ENCODE data around the gene BCAS4.

DNA sequence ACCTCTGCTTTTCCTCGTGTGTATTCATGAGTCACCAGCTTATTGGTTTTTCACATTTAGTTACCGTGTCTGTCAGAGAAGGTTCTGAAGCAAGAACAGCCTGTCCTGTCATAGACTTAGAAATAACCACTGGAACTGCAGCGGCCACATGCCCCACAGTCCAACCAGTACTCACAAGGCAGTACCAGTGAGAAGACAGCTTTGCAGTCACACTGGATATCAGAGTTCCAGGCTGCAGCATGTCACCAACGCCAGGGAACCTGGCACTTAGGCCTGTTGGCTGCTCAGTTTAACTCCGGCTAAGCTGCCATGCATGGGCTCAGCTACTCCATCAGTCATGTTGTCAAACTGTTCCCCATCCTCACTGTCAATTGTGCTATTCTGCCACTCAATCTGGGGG is 96.3 kb downstream of the BCAS4 start:
- TF ChIP-seq, protein P1, sequence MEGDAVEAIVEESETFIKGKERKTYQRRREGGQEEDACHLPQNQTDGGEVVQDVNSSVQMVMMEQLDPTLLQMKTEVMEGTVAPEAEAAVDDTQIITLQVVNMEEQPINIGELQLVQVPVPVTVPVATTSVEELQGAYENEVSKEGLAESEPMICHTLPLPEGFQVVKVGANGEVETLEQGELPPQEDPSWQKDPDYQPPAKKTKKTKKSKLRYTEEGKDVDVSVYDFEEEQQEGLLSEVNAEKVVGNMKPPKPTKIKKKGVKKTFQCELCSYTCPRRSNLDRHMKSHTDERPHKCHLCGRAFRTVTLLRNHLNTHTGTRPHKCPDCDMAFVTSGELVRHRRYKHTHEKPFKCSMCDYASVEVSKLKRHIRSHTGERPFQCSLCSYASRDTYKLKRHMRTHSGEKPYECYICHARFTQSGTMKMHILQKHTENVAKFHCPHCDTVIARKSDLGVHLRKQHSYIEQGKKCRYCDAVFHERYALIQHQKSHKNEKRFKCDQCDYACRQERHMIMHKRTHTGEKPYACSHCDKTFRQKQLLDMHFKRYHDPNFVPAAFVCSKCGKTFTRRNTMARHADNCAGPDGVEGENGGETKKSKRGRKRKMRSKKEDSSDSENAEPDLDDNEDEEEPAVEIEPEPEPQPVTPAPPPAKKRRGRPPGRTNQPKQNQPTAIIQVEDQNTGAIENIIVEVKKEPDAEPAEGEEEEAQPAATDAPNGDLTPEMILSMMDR (conservative IDR thresholded peaks at IDR 0.05 in 1 of 2, IDR thresholded peaks at IDR 0.05 in 1 of 2; ENCODE audit: low read depth in 1 of 2, low read length in 2 of 2), result no peak
- no peak for TF ChIP-seq EZH2 (IDR thresholded peaks at IDR 0.05; ENCODE audit: low read length, missing control alignments)

All from fibroblast of lung (primary cell).